H9 (cell line): ENCODE data around the gene SETD5. TPM values are rescaled to one million over a fixed set of nuclear protein-coding genes. Genes with fewer than 3 reads are reported as not detected.

Experiments used
- DNase-seq: peaks from one replicate; pipeline ENCODE4 v3.0.0-alpha.2; 2017
- H2AFZ ChIP-seq: one replicate; pipeline ENCODE4 v1.6.1; 2013; ENCODE audit warnings: mild to moderate bottlenecking, low read length, control low read depth, moderate library complexity
- H2AK5ac ChIP-seq: 2 replicates; pipeline ENCODE4 v1.6.1; 2013; ENCODE audit warnings: low read length, control low read depth, mixed read lengths; ENCODE audit not compliant: insufficient read length
- H2BK120ac ChIP-seq: one replicate; pipeline ENCODE4 v1.6.1; 2013; ENCODE audit warnings: low read depth, mild to moderate bottlenecking, low read length, control low read depth, inconsistent platforms; ENCODE audit not compliant: poor library complexity, severe bottlenecking
- H2BK12ac ChIP-seq: 2 replicates; pipeline ENCODE4 v1.6.1; 2013; ENCODE audit warnings: low read length, control low read depth, mixed read lengths, low read depth; ENCODE audit not compliant: insufficient read length
- H2BK15ac ChIP-seq: 2 replicates; pipeline ENCODE4 v1.6.1; 2013; ENCODE audit warnings: low read depth, low read length, control low read depth
- H2BK20ac ChIP-seq: one replicate; pipeline ENCODE4 v1.6.1; 2013; ENCODE audit warnings: low read depth, mild to moderate bottlenecking, low read length, control low read depth, inconsistent platforms; ENCODE audit not compliant: poor library complexity, severe bottlenecking
- H2BK5ac ChIP-seq: 2 replicates; pipeline ENCODE4 v1.6.1; 2013; ENCODE audit warnings: low read length, control low read depth, mixed read lengths; ENCODE audit not compliant: insufficient read length
- H3K14ac ChIP-seq: 2 replicates; pipeline ENCODE4 v1.6.1; 2013; ENCODE audit warnings: low read length, control low read depth; ENCODE audit not compliant: insufficient read depth
- H3K18ac ChIP-seq: 2 replicates; pipeline ENCODE4 v1.6.1; 2013; ENCODE audit warnings: low read depth, mild to moderate bottlenecking, mixed read lengths, low read length, control low read depth; ENCODE audit not compliant: insufficient read length
- H3K23ac ChIP-seq: 2 replicates; pipeline ENCODE4 v1.6.1; 2013; ENCODE audit warnings: low read length, control low read depth, mixed read lengths, low read depth; ENCODE audit not compliant: insufficient read length
- H3K23me2 ChIP-seq: 2 replicates; pipeline ENCODE4 v1.6.1; 2013; ENCODE audit warnings: low read depth, mild to moderate bottlenecking, mixed read lengths, low read length, control low read depth; ENCODE audit not compliant: insufficient read length, poor library complexity, severe bottlenecking
- H3K27ac ChIP-seq: 2 replicates; pipeline ENCODE4 v1.5.1; 2013; ENCODE audit warnings: low read length, control low read depth, mixed read lengths, low read depth; ENCODE audit not compliant: insufficient read length
- H3K27me3 ChIP-seq: 2 replicates; pipeline ENCODE4 v1.6.1; 2013; ENCODE audit warnings: low read length, control low read depth, inconsistent platforms; ENCODE audit not compliant: insufficient read depth
- H3K4ac ChIP-seq: 2 replicates; pipeline ENCODE4 v1.6.1; 2013; ENCODE audit warnings: low read depth, mild to moderate bottlenecking, control low read depth, inconsistent platforms, low read length, moderate library complexity
- H3K4me1 ChIP-seq: 2 replicates; pipeline ENCODE4 v1.6.1; 2013; ENCODE audit warnings: low read length, control low read depth, inconsistent platforms; ENCODE audit not compliant: insufficient read depth
- H3K4me2 ChIP-seq: 2 replicates; pipeline ENCODE4 v1.6.1; 2013; ENCODE audit warnings: low read length, control low read depth, mixed read lengths; ENCODE audit not compliant: insufficient read length, insufficient read depth
- H3K56ac ChIP-seq: 2 replicates; pipeline ENCODE4 v1.6.1; 2013; ENCODE audit warnings: low read depth, mild to moderate bottlenecking, mixed read lengths, low read length, control low read depth; ENCODE audit not compliant: insufficient read length
- H3K79me1 ChIP-seq: 2 replicates; pipeline ENCODE4 v1.6.1; 2013; ENCODE audit warnings: low read depth, mild to moderate bottlenecking, moderate library complexity, low read length, control low read depth, inconsistent platforms; ENCODE audit not compliant: insufficient read depth, poor library complexity, severe bottlenecking
- H3K79me2 ChIP-seq: 2 replicates; pipeline ENCODE4 v1.6.1; 2013; ENCODE audit warnings: low read length, control low read depth, inconsistent platforms; ENCODE audit not compliant: insufficient read depth
- H3K9ac ChIP-seq: 2 replicates; pipeline ENCODE4 v1.6.1; 2013; ENCODE audit warnings: low read length, control low read depth, mixed read lengths; ENCODE audit not compliant: insufficient read length; ENCODE audit errors: extremely low read depth
- H3K9me3 ChIP-seq: one replicate; pipeline ENCODE4 v1.6.1; 2013; ENCODE audit warnings: low read depth, low read length, inconsistent platforms; ENCODE audit not compliant: control insufficient read depth
- H3T11ph ChIP-seq: one replicate; pipeline ENCODE4 v1.6.1; 2013; ENCODE audit warnings: mild to moderate bottlenecking, low read length, control low read depth, inconsistent platforms
- H4K20me1 ChIP-seq: one replicate; pipeline ENCODE4 v1.6.1; 2013; ENCODE audit not compliant: control insufficient read depth, insufficient read length, insufficient read depth
- H4K5ac ChIP-seq: 2 replicates; pipeline ENCODE4 v1.6.1; 2013; ENCODE audit warnings: low read depth, mild to moderate bottlenecking, mixed read lengths, low read length, control low read depth; ENCODE audit not compliant: insufficient read length
- H4K8ac ChIP-seq: replicated peaks from 2 replicates; pipeline ENCODE4 v1.6.1; 2013; ENCODE audit warnings: low read length, control low read depth, mixed read lengths, low read depth; ENCODE audit not compliant: insufficient read length
- H4K91ac ChIP-seq: 2 replicates; pipeline ENCODE4 v1.6.1; 2013; ENCODE audit warnings: low read depth, mild to moderate bottlenecking, moderate library complexity, mixed read lengths, low read length, control low read depth; ENCODE audit not compliant: insufficient read length
- H3K27ac Mint-ChIP-seq, 3 experiments: 2 replicates in 2 of 3; 3 replicates in 1 of 3; pipeline ENCODE4 v1.8.0; 2020 to 2021; ENCODE audit warnings: mixed read lengths in 3 of 3, mild to moderate bottlenecking in 1 of 3, moderate library complexity in 1 of 3
- H3K27me3 Mint-ChIP-seq: 2 replicates; pipeline ENCODE4 v1.8.0; 2021; ENCODE audit warnings: low read depth, mild to moderate bottlenecking, moderate library complexity, mixed read lengths
- H3K36me3 Mint-ChIP-seq, 3 experiments: 2 replicates in 2 of 3; 3 replicates in 1 of 3; pipeline ENCODE4 v1.8.0; 2020 to 2021; ENCODE audit warnings: low read depth in 3 of 3, mixed read lengths in 3 of 3; ENCODE audit not compliant: insufficient read depth in 1 of 3
- H3K4me1 Mint-ChIP-seq, 2 experiments: 2 replicates each; pipeline ENCODE4 v1.8.0; 2020; ENCODE audit warnings: mixed read lengths in 2 of 2
- H3K4me3 Mint-ChIP-seq, 2 experiments: 2 replicates in 1 of 2; 3 replicates in 1 of 2; pipeline ENCODE4 v1.8.0; 2020 to 2021; ENCODE audit warnings: mild to moderate bottlenecking in 2 of 2, mixed read lengths in 2 of 2, moderate library complexity in 1 of 2
- H3K9me3 Mint-ChIP-seq, 2 experiments: 2 replicates in 1 of 2; 3 replicates in 1 of 2; pipeline ENCODE4 v1.8.0; 2020; ENCODE audit warnings: mild to moderate bottlenecking in 2 of 2, mixed read lengths in 2 of 2, moderate library complexity in 1 of 2
- CTCF ChIP-seq: fragments of 200-600 bp; sonication (generic); conservative IDR thresholded peaks from 3 replicates; pipeline ENCODE4 v1.8.0; 2021; ENCODE audit warnings: antibody characterized with exemption, mild to moderate bottlenecking
- WGBS: extraction: QIAGEN DNeasy Blood & Tissue Kit; methylation state at CpG from one replicate; pipeline ENCODE4 v1.1.7; 2013; ENCODE audit warnings: missing lambda C conversion rate, low lambda C conversion rate, mixed read lengths; ENCODE audit not compliant: insufficient read length; ENCODE audit errors: extremely low coverage; 5-methylcytosine and 5-hydroxymethylcytosine counted together
- total RNA-seq: library from RNA; stranded (reverse); gene quantifications from 2 replicates; pipeline ENCODE4 v1.2.1, GENCODE V29; 2021

SETD5 gene
- total RNA-seq, 1 experiment from 2014 or later, result 207 TPM

- Histone ChIP-seq H3K9ac (no peak overlapping the region), H4K5ac (no peak overlapping the region), H3K56ac (no peak overlapping the region), H3K4me1 (no peaks in the 10 kb centered on the region), H4K8ac (no peak overlapping the region), H3K23ac (no peak overlapping the region), H3K79me1 (no peaks in the 10 kb centered on the region), H2BK120ac (no peak overlapping the region), H3K9me3 (no peaks in the 10 kb centered on the region), H2AK5ac (no peak overlapping the region), H3K79me2 (no peaks in the 10 kb centered on the region), H3K23me2 (no peaks in the 10 kb centered on the region), H2BK12ac (no peak overlapping the region), H3T11ph (no peak overlapping the region), H3K4ac (no peak overlapping the region), H3K14ac (no peak overlapping the region), H2BK15ac (no peak overlapping the region), H3K27ac (no peak overlapping the region), H4K91ac (no peak overlapping the region), H2BK5ac (no peak overlapping the region), H3K4me2 (no peak overlapping the region), H3K18ac (no peak overlapping the region), H2BK20ac (no peak overlapping the region), H3K27me3 (no peaks in the 10 kb centered on the region), H2AFZ (no peak overlapping the region), H4K20me1 (no peaks in the 10 kb centered on the region)
- no CpG with 5 or more reads among the region's 2 CpGs for WGBS
- Mint-ChIP-seq H3K27ac (no peak overlapping the region), H3K27me3 (peaks cover 6% of the 10 kb centered on the region), H3K36me3 (peaks cover 1 to 21% (median 4%) of the 10 kb centered on the region in 3 experiments; a peak in 4 of 7 replicates), H3K4me3 (no peak overlapping the region), H3K4me1 (no peaks in the 10 kb centered on the region), H3K9me3 (peaks cover 0 to 33% of the 10 kb centered on the region in 2 experiments; a peak in 3 of 5 replicates)
- no peak for TF ChIP-seq CTCF
- no peak for DNase-seq
Observed at GRCh38 chr3:9525078-9525477, 127.7 kb downstream of the SETD5 start.

Other genes starting within 250 kb of the SETD5 start
- gene SRGAP3, start 148.0 kb upstream of the SETD5 start, total RNA-seq, result 2.6 and 3.4 TPM in 2 replicates
- 57.0 and 58.4 TPM in 2 replicates for gene THUMPD3, start 34.6 kb upstream of the SETD5 start, total RNA-seq
- gene LHFPL4, start 156.2 kb downstream of the SETD5 start, total RNA-seq, result 16.3 and 19.2 TPM in 2 replicates